HCT116 (cell line): Measurements from ENCODE around the gene GALNT7. TPM values are rescaled to one million over a fixed set of nuclear protein-coding genes. Genes with fewer than 3 reads are reported as not detected.

Experiments
- ATAC-seq: fragments of 200-7000 bp; cut with Tn5 transposase; 2 replicates; pipeline ENCODE4 v1.9.1; 2020; ENCODE audit warnings: mild to moderate bottlenecking, moderate library complexity
- BruUV-seq: library from RNA; stranded (reverse); fragments of 400-500 nt; replicated peaks from 2 replicates; lab custom pipeline; 2021; lab: Mats Ljungman, UMichigan
- CTCF ChIA-PET: fragments of 300-600 bp; sonication (Branson Sonifier 250); formaldehyde crosslinking; loops from one replicate; lab custom pipeline; 2021; ENCODE audit warnings: antibody characterized with exemption; lab: Charles Lee
- POLR2A ChIA-PET: fragments of 300-600, 350-600 bp; sonication (Branson Sonifier 250); formaldehyde crosslinking; loops from one replicate; lab custom pipeline; 2021; ENCODE audit warnings: antibody characterized with exemption; lab: Charles Lee
- RAD21 ChIA-PET, 2 experiments: fragments of 300-600 bp; sonication (Branson Sonifier 250); formaldehyde crosslinking; loops; one replicate each; lab custom pipeline; 2023; ENCODE audit warnings: low total read pairs in 2 of 2; ENCODE audit not compliant: uncharacterized antibody in 2 of 2, unreplicated experiment in 2 of 2, low non-redundant PET in 1 of 2; lab: Charles Lee
- DNase-seq: peaks from one replicate; pipeline ENCODE4 v3.0.0-alpha.2; 2010; ENCODE audit warnings: low read depth, low spot score
- H2AFZ ChIP-seq: fragments of 200-600 bp; shearing (Covaris generic), sonication (generic); 2 replicates; pipeline ENCODE4 v1.6.1; 2017; ENCODE audit warnings: low read depth, mixed run types, mixed read lengths, antibody characterized with exemption, low read length; ENCODE audit not compliant: poor library complexity, severe bottlenecking
- H3K27ac ChIP-seq: 2 replicates; pipeline ENCODE4 v1.5.1; 2012; ENCODE audit warnings: low read depth, low read length
- H3K27me3 ChIP-seq: fragments of 200-600 bp; sonication (generic); 2 replicates; pipeline ENCODE4 v1.6.1; 2016; ENCODE audit warnings: mixed run types, low read length, mixed read lengths; ENCODE audit not compliant: insufficient read depth
- H3K36me3 ChIP-seq, 2 experiments: fragments of 200-500 bp in 1 of 2; fragments of 200-600 bp in 1 of 2; sonication (Bioruptor generic) in 1 of 2; sonication (generic) in 1 of 2; 2 replicates each; pipeline versions ENCODE4 v1.5.1 to v1.6.1; 2014 to 2016; ENCODE audit warnings: low read length in 2 of 2, inconsistent platforms in 1 of 2, mixed read lengths in 1 of 2, mixed run types in 1 of 2; ENCODE audit not compliant: insufficient read depth in 2 of 2, control insufficient read depth in 1 of 2
- H3K4me1 ChIP-seq, 2 experiments: fragments of 200-600 bp in 1 of 2; sonication (generic) in 1 of 2; 2 replicates each; pipeline versions ENCODE4 v1.5.1 to v1.6.1; 2012 to 2017; ENCODE audit warnings: low read length in 2 of 2, inconsistent platforms in 1 of 2, mild to moderate bottlenecking in 1 of 2, mixed read lengths in 1 of 2, mixed run types in 1 of 2, moderate library complexity in 1 of 2; ENCODE audit not compliant: insufficient read depth in 2 of 2, control insufficient read depth in 1 of 2
- H3K4me2 ChIP-seq: fragments of 200-600 bp; sonication (generic); 2 replicates; pipeline ENCODE4 v1.6.1; 2017; ENCODE audit warnings: mixed run types, low read length, mixed read lengths
- H3K4me3 ChIP-seq, 2 experiments: fragments of 200-600 bp in 1 of 2; sonication (generic) in 1 of 2; replicated peaks in 1 of 2; 2 replicates each; pipeline ENCODE4 v1.5.1; 2011 to 2016; ENCODE audit warnings: low read length in 2 of 2, control low read depth in 1 of 2, low read depth in 1 of 2, mild to moderate bottlenecking in 1 of 2, mixed read lengths in 1 of 2, mixed run types in 1 of 2
- H3K79me2 ChIP-seq: fragments of 200-600 bp; sonication (generic); 2 replicates; pipeline ENCODE4 v1.6.1; 2017; ENCODE audit warnings: mild to moderate bottlenecking, mixed run types, low read length, moderate library complexity, mixed read lengths; ENCODE audit not compliant: insufficient read depth
- H3K9ac ChIP-seq: fragments of 200-600 bp; sonication (generic); 2 replicates; pipeline ENCODE4 v1.6.1; 2016; ENCODE audit warnings: low read length, mixed read lengths
- H3K9me2 ChIP-seq: fragments of 200-600 bp; sonication (generic), shearing (Covaris generic); 2 replicates; pipeline ENCODE4 v1.6.1; 2017; ENCODE audit warnings: mixed run types, mild to moderate bottlenecking, moderate library complexity; ENCODE audit not compliant: insufficient read depth
- H3K9me3 ChIP-seq, 2 experiments: fragments of 200-500 bp in 1 of 2; fragments of 200-600 bp in 1 of 2; sonication (Bioruptor generic) in 1 of 2; sonication (generic) in 1 of 2; 2 replicates each; pipeline ENCODE4 v1.6.1; 2014 to 2017; ENCODE audit warnings: low read length in 2 of 2, mixed read lengths in 2 of 2, inconsistent platforms in 1 of 2, low read depth in 1 of 2, mild to moderate bottlenecking in 1 of 2, mixed run types in 1 of 2, moderate library complexity in 1 of 2; ENCODE audit not compliant: control insufficient read depth in 1 of 2, insufficient read depth in 1 of 2
- H4K20me1 ChIP-seq: fragments of 200-600 bp; sonication (generic), shearing (Covaris generic); 2 replicates; pipeline ENCODE4 v1.6.1; 2017; ENCODE audit warnings: mixed run types, mild to moderate bottlenecking, moderate library complexity; ENCODE audit not compliant: insufficient read depth
- EZH2phosphoT487 ChIP-seq: fragments of 200-600 bp; IDR thresholded peaks from 2 replicates; pipeline ENCODE4 v1.6.1; 2018; ENCODE audit warnings: antibody characterized with exemption, borderline replicate concordance
- FOSL1 ChIP-seq: IDR thresholded peaks from 2 replicates; pipeline ENCODE4 v1.6.1; 2012; ENCODE audit warnings: low read depth
- JUND ChIP-seq: IDR thresholded peaks from 2 replicates; pipeline ENCODE4 v1.6.1; 2012
- POLR2AphosphoS5 ChIP-seq: IDR thresholded peaks from 2 replicates; pipeline ENCODE4 v1.6.1; 2011; ENCODE audit warnings: mild to moderate bottlenecking, low read depth, low read length, moderate library complexity
- RAD21 ChIP-seq: IDR thresholded peaks from 2 replicates; pipeline ENCODE4 v1.6.1; 2012; ENCODE audit warnings: low read depth, mild to moderate bottlenecking
- SP1 ChIP-seq: IDR thresholded peaks from 2 replicates; pipeline ENCODE4 v1.6.1; 2012; ENCODE audit warnings: low read depth
- SRF ChIP-seq: IDR thresholded peaks from 2 replicates; pipeline ENCODE4 v1.6.1; 2012; ENCODE audit warnings: low read depth
- TCF7L2 ChIP-seq: IDR thresholded peaks from 2 replicates; pipeline ENCODE4 v1.7.0; 2011; ENCODE audit warnings: borderline replicate concordance, inconsistent platforms; ENCODE audit not compliant: insufficient read depth, insufficient read length; ENCODE audit errors: extremely low read depth
- YY1 ChIP-seq: IDR thresholded peaks from 2 replicates; pipeline ENCODE4 v1.6.1; 2011; ENCODE audit warnings: low read length, low read depth, moderate library complexity, mild to moderate bottlenecking; ENCODE audit not compliant: insufficient replicate concordance; ENCODE audit errors: extremely low read depth
- ZFX ChIP-seq: fragments of 450-650 bp; IDR thresholded peaks from 2 replicates; pipeline ENCODE4 v1.6.1; 2017
- ZNF274 ChIP-seq: fragments of 200-500 bp; sonication (Bioruptor generic); IDR thresholded peaks from 2 replicates; pipeline ENCODE4 v1.6.1; 2014; ENCODE audit warnings: mild to moderate bottlenecking, low read depth, low read length, inconsistent platforms
- intact Hi-C: fragments of 100-400 bp; cut with micrococcal nuclease; formaldehyde crosslinking; loops from 2 replicates; pipeline ENCODE4 v1.10.0; 2022
- total RNA-seq: library from RNA; stranded (reverse); gene quantifications from one replicate; pipeline ENCODE4 v1.2.1, GENCODE V29; 2021; ENCODE audit not compliant: unreplicated experiment
- TF ChIP-seq, protein P1 (sequence below): IDR thresholded peaks from 2 replicates; pipeline ENCODE4 v1.6.1; 2011; ENCODE audit warnings: mild to moderate bottlenecking, low read length, moderate library complexity; ENCODE audit not compliant: insufficient replicate concordance; ENCODE audit errors: extremely low read depth

The GALNT7 gene
- total RNA-seq, 1 experiment from 2014 or later, result 21.3 TPM

- Histone ChIP-seq H3K4me3 (no peak overlapping the region), H3K4me2 (peak overlapping the region; percentile 30; the same call in 1 of the 2 replicates), H2AFZ (no peak overlapping the region), H3K27ac (no peak overlapping the region), H3K79me2 (no peaks in the 10 kb centered on the region), H3K27me3 (no peaks in the 10 kb centered on the region), H3K9me2 (no peaks in the 10 kb centered on the region), H3K9ac (no peak overlapping the region), H3K9me3 (no peaks in the 10 kb centered on the region), H3K36me3 (no peaks in the 10 kb centered on the region), H3K4me1 (peaks cover 0 to 17% of the 10 kb centered on the region in 2 experiments; a peak in 2 of 4 replicates), H4K20me1 (no peaks in the 10 kb centered on the region)
- POLR2A ChIA-PET, result no interaction called here
- BruUV-seq, result no TSS peak
- CTCF ChIA-PET, result no interaction called here
- TF ChIP-seq FOSL1, result no peak
- TF ChIP-seq, protein P1, sequence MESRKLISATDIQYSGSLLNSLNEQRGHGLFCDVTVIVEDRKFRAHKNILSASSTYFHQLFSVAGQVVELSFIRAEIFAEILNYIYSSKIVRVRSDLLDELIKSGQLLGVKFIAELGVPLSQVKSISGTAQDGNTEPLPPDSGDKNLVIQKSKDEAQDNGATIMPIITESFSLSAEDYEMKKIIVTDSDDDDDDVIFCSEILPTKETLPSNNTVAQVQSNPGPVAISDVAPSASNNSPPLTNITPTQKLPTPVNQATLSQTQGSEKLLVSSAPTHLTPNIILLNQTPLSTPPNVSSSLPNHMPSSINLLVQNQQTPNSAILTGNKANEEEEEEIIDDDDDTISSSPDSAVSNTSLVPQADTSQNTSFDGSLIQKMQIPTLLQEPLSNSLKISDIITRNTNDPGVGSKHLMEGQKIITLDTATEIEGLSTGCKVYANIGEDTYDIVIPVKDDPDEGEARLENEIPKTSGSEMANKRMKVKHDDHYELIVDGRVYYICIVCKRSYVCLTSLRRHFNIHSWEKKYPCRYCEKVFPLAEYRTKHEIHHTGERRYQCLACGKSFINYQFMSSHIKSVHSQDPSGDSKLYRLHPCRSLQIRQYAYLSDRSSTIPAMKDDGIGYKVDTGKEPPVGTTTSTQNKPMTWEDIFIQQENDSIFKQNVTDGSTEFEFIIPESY, result no peak
- TF ChIP-seq SP1, result no peak
- no peak for TF ChIP-seq TCF7L2
- TF ChIP-seq ZNF274, result no peak
- no peak for TF ChIP-seq POLR2AphosphoS5
- DNase-seq (no peak), ATAC-seq (peak; percentile 76)
- RAD21 ChIA-PET, result no interaction called here
- intact Hi-C loops, result no loop called here
Observed at GRCh38 chr4:173121076-173121561, 47.5 kb upstream of the GALNT7 start.

GRCh38 chr4:173124209-173124865 lies 44.3 kb upstream of the GALNT7 start:
- ChIA-PET CTCF (no interaction called here), RAD21 (no interaction called here), POLR2A (no interaction called here)
- ATAC-seq (no peak), DNase-seq (no peak)
- no peaks in the 10 kb centered on the region for H3K9me2 ChIP-seq
- BruUV-seq, result no TSS peak
- TF ChIP-seq ZNF274, result no peak
- TF ChIP-seq JUND, result no peak
- no peak for TF ChIP-seq RAD21
- TF ChIP-seq EZH2phosphoT487, result no peak
- no peak for TF ChIP-seq ZFX
- TF ChIP-seq SP1, result no peak
- TF ChIP-seq SRF, result no peak
- TF ChIP-seq YY1, result no peak
- no peak overlapping the region for H2AFZ ChIP-seq
- H3K4me1 ChIP-seq, result peaks cover 0 to 17% of the 10 kb centered on the region in 2 experiments; a peak in 2 of 4 replicates
- H3K79me2 ChIP-seq, result no peaks in the 10 kb centered on the region
- H3K4me2 ChIP-seq, result no peak overlapping the region
- no peak overlapping the region for H3K27ac ChIP-seq
- no peak overlapping the region for H3K9ac ChIP-seq
- no peaks in the 10 kb centered on the region for H4K20me1 ChIP-seq
- H3K9me3 ChIP-seq, result no peaks in the 10 kb centered on the region
- H3K4me3 ChIP-seq, result no peak overlapping the region
- no peaks in the 10 kb centered on the region for H3K27me3 ChIP-seq
- H3K36me3 ChIP-seq, result no peaks in the 10 kb centered on the region
- intact Hi-C loops, result no loop called here
